Large intestine (tissue), 3 donors: ENCODE data around the gene MATCAP1. TPM values are rescaled to one million over a fixed set of nuclear protein-coding genes. Genes with fewer than 3 reads are reported as not detected.

ENCODE experiments used
- DNase-seq, 2 donors: peaks; one replicate each; pipeline versions ENCODE4 v3.0.0 to v3.0.0-alpha.2; 2013
- H3K27ac ChIP-seq: one replicate; pipeline ENCODE4 v1.5.1; 2013; ENCODE audit warnings: low read length
- H3K27me3 ChIP-seq: 2 replicates; pipeline ENCODE4 v1.6.1; 2013; ENCODE audit warnings: low read length; ENCODE audit not compliant: control insufficient read depth, insufficient read depth
- H3K36me3 ChIP-seq: 2 replicates; pipeline ENCODE4 v1.6.1; 2013; ENCODE audit warnings: low read length; ENCODE audit not compliant: control insufficient read depth, insufficient read depth
- H3K4me1 ChIP-seq: one replicate; pipeline ENCODE4 v1.6.1; 2013; ENCODE audit warnings: low read length; ENCODE audit not compliant: control insufficient read depth, insufficient read depth
- H3K4me3 ChIP-seq: one replicate; pipeline ENCODE4 v1.5.1; 2013; ENCODE audit warnings: low read length
- H3K9me3 ChIP-seq: one replicate; pipeline ENCODE4 v1.6.1; 2013; ENCODE audit warnings: mild to moderate bottlenecking, low read depth, low read length, moderate library complexity; ENCODE audit not compliant: control insufficient read depth
- WGBS: methylation state at CpG from one replicate; pipeline ENCODE4 v1.1.5; 2013; ENCODE audit warnings: low lambda C conversion rate; ENCODE audit not compliant: insufficient coverage; 5-methylcytosine and 5-hydroxymethylcytosine counted together
- polyA plus RNA-seq: library from polyadenylated mRNA; unstranded; fragments of 120-200 nt; gene quantifications from one replicate; pipeline ENCODE4 v1.2.1, GENCODE V29; 2013

Gene MATCAP1
- polyA plus RNA-seq, 1 donor, result 29.2 TPM

GRCh38 chr16:67190448-67191399, 7.0 kb upstream of the MATCAP1 start:
- DNase-seq, result no peak
- WGBS, result 90% methylated on average over 2 of the region's 13 CpGs
- Histone ChIP-seq H3K36me3 (peaks cover 25% of the 10 kb centered on the region), H3K27ac (no peak overlapping the region), H3K9me3 (peaks cover 2% of the 10 kb centered on the region), H3K4me3 (no peak overlapping the region), H3K27me3 (no peaks in the 10 kb centered on the region), H3K4me1 (peaks cover 22% of the 10 kb centered on the region)

GRCh38 chr16:67190041-67190440, 6.3 kb upstream of the MATCAP1 start, which contains the start of gene EXOC3L1:
Gene EXOC3L1 (minus strand): TSS chr16:67190136. CDS start chr16:67189676, 460 bp downstream.
- Histone ChIP-seq H3K4me3 (no peak within 1 kb of the TSS), H3K27ac (no peak within 1 kb of the TSS)
- DNase-seq, result no peak

GRCh38 chr16:67188798-67189197, 5.0 kb upstream of the MATCAP1 start:
- Histone ChIP-seq H3K36me3 (peaks cover 6% of the 10 kb centered on the region), H3K9me3 (peaks cover 6% of the 10 kb centered on the region), H3K27ac (no peak overlapping the region), H3K4me3 (no peak overlapping the region), H3K27me3 (peaks cover 6% of the 10 kb centered on the region), H3K4me1 (peaks cover 35% of the 10 kb centered on the region)
- DNase-seq, result no peak
- no CpG with 5 or more reads among the region's 15 CpGs for WGBS

More at GRCh38 chr16:67190041-67190440, 6.3 kb upstream of the MATCAP1 start, which contains the start of gene EXOC3L1:
- peaks cover 29% of the 10 kb centered on the region for H3K4me1 ChIP-seq
- no CpG with 5 or more reads among the region's 6 CpGs for WGBS
- H3K36me3 ChIP-seq, result peaks cover 18% of the 10 kb centered on the region
- H3K27me3 ChIP-seq, result peaks cover 1% of the 10 kb centered on the region
- peaks cover 2% of the 10 kb centered on the region for H3K9me3 ChIP-seq

GRCh38 chr16:67188323-67188722, 4.6 kb upstream of the MATCAP1 start:
- WGBS, result no CpG with 5 or more reads among the region's 4 CpGs
- no peak overlapping the region for H3K4me3 ChIP-seq

GRCh38 chr16:67187175-67187890, 3.6 kb upstream of the MATCAP1 start:
- Histone ChIP-seq H3K27me3 (peaks cover 6% of the 10 kb centered on the region), H3K36me3 (no peaks in the 10 kb centered on the region), H3K27ac (no peak overlapping the region), H3K9me3 (peaks cover 6% of the 10 kb centered on the region), H3K4me3 (no peak overlapping the region), H3K4me1 (peaks cover 28% of the 10 kb centered on the region)
- DNase-seq, result no peak
- no CpG with 5 or more reads among the region's 26 CpGs for WGBS

More at GRCh38 chr16:67188323-67188722, 4.6 kb upstream of the MATCAP1 start:
- Histone ChIP-seq H3K27ac (no peak overlapping the region), H3K9me3 (peaks cover 6% of the 10 kb centered on the region), H3K4me1 (peaks cover 32% of the 10 kb centered on the region), H3K36me3 (peaks cover 5% of the 10 kb centered on the region), H3K27me3 (peaks cover 6% of the 10 kb centered on the region)
- DNase-seq, result no peak

- DNase-seq, result no peak
- WGBS, result no CpG with 5 or more reads among the region's 5 CpGs
Measured at GRCh38 chr16:67186550-67186950, 2.8 kb upstream of the MATCAP1 start.

GRCh38 chr16:67185651-67186134, 1.9 kb upstream of the MATCAP1 start:
- Histone ChIP-seq H3K4me3 (no peak overlapping the region), H3K27ac (no peak overlapping the region), H3K36me3 (no peaks in the 10 kb centered on the region), H3K9me3 (peaks cover 3% of the 10 kb centered on the region), H3K4me1 (peaks cover 22% of the 10 kb centered on the region), H3K27me3 (peaks cover 6% of the 10 kb centered on the region)
- no CpG with 5 or more reads among the region's 12 CpGs for WGBS
- DNase-seq, result no peak

More at GRCh38 chr16:67186550-67186950, 2.8 kb upstream of the MATCAP1 start:
- Histone ChIP-seq H3K36me3 (no peaks in the 10 kb centered on the region), H3K27me3 (peaks cover 6% of the 10 kb centered on the region), H3K27ac (no peak overlapping the region), H3K9me3 (peaks cover 3% of the 10 kb centered on the region), H3K4me3 (no peak overlapping the region), H3K4me1 (peaks cover 25% of the 10 kb centered on the region)

GRCh38 chr16:67184995-67185650, 1.4 kb upstream of the MATCAP1 start:
- Histone ChIP-seq H3K27me3 (peaks cover 6% of the 10 kb centered on the region), H3K9me3 (peaks cover 3% of the 10 kb centered on the region), H3K27ac (no peak overlapping the region), H3K36me3 (no peaks in the 10 kb centered on the region), H3K4me3 (peak overlapping the region; percentile 86), H3K4me1 (peaks cover 22% of the 10 kb centered on the region)
- DNase-seq, result peak; percentile 77 to 80
- no CpG with 5 or more reads among the region's 43 CpGs for WGBS

- Histone ChIP-seq H3K27ac (peak overlapping the region; percentile 93), H3K27me3 (peaks cover 6% of the 10 kb centered on the region), H3K4me3 (peak overlapping the region; percentile 86), H3K4me1 (peaks cover 22% of the 10 kb centered on the region), H3K9me3 (peaks cover 3% of the 10 kb centered on the region), H3K36me3 (no peaks in the 10 kb centered on the region)
- no peak for DNase-seq
- no CpG with 5 or more reads among the region's 59 CpGs for WGBS
Measured at GRCh38 chr16:67184453-67184994, 761 bp upstream of the MATCAP1 start.
